Activated naive CD4-positive, alpha-beta T cell treated with Interleukin-2 at 50 U/mL for 16 hours (primary cell): Measurements from ENCODE around the gene MED27.
"Not testable (repeated sequence)": the region's sequence is repeated elsewhere in the genome, so short reads cannot be mapped to it uniquely, and the experiment has no call there.

Experiments
- DNase-seq: peaks from one replicate; pipeline ENCODE4 v3.0.0-alpha.2; 2020

The MED27 gene

GRCh38 chr9:131961496-131961880 is 118.2 kb downstream of the MED27 start:
- no peak for DNase-seq

GRCh38 chr9:131960851-131961495 is 118.7 kb downstream of the MED27 start:
- no peak for DNase-seq

GRCh38 chr9:131960311-131960710 is 119.4 kb downstream of the MED27 start:
- no peak for DNase-seq

GRCh38 chr9:131959887-131960286 is 119.8 kb downstream of the MED27 start:
- no peak for DNase-seq

- DNase-seq, result no peak
These were observed 120.6 kb downstream of the MED27 start for GRCh38 chr9:131959056-131959455.

- no peak for DNase-seq
These were observed 125.4 kb downstream of the MED27 start for GRCh38 chr9:131954299-131954698.

GRCh38 chr9:131951905-131952304 is 127.8 kb downstream of the MED27 start:
- no peak for DNase-seq

- DNase-seq, result no peak
These were observed 128.5 kb downstream of the MED27 start for GRCh38 chr9:131951155-131951554.

- no peak for DNase-seq
These were observed 129.2 kb downstream of the MED27 start for GRCh38 chr9:131950487-131950886.

- DNase-seq, result no peak
These were observed 133.5 kb downstream of the MED27 start for GRCh38 chr9:131946180-131946579.

- DNase-seq, result no peak
These were observed 136.3 kb downstream of the MED27 start for GRCh38 chr9:131943351-131943841.

GRCh38 chr9:131942146-131942720 is 137.4 kb downstream of the MED27 start:
- no peak for DNase-seq

GRCh38 chr9:131937451-131937850 is 142.2 kb downstream of the MED27 start:
- DNase-seq, result no peak

- no peak for DNase-seq
These were observed 142.7 kb downstream of the MED27 start for GRCh38 chr9:131936929-131937328.

- DNase-seq, result no peak
These were observed 145.0 kb downstream of the MED27 start for GRCh38 chr9:131934673-131935072.

- no peak for DNase-seq
These were observed 152.6 kb downstream of the MED27 start for GRCh38 chr9:131927091-131927490.

GRCh38 chr9:131926360-131926922 is 153.2 kb downstream of the MED27 start:
- DNase-seq, result no peak

GRCh38 chr9:131925677-131926177 is 153.9 kb downstream of the MED27 start:
- no peak for DNase-seq

GRCh38 chr9:131923766-131924165 is 155.9 kb downstream of the MED27 start:
- DNase-seq, result no peak

- no peak for DNase-seq
These were observed 156.5 kb downstream of the MED27 start for GRCh38 chr9:131923132-131923671.

GRCh38 chr9:131921635-131922034 is 158.0 kb downstream of the MED27 start:
- DNase-seq, result not testable (repeated sequence)

GRCh38 chr9:131919216-131919615 is 160.5 kb downstream of the MED27 start:
- no peak for DNase-seq

- DNase-seq, result no peak
These were observed 161.2 kb downstream of the MED27 start for GRCh38 chr9:131918481-131918880.

- no peak for DNase-seq
These were observed 162.7 kb downstream of the MED27 start for GRCh38 chr9:131917009-131917408.
